Astrocyte of the cerebellum (primary cell): ENCODE measurements around the gene MCMBP.
"Not testable (repeated sequence)": the region's sequence is repeated elsewhere in the genome, so short reads cannot be mapped to it uniquely, and the experiment has no call there.

Experiments used
- DNase-seq: peaks from one replicate; pipeline ENCODE4 v3.0.0-alpha.2; 2011; ENCODE audit warnings: low read depth
- H3K4me3 ChIP-seq: 2 replicates; pipeline ENCODE4 v1.5.1; 2011; ENCODE audit warnings: mild to moderate bottlenecking, low read depth, low read length, moderate library complexity
- in situ Hi-C: cut with HindIII; loops from 2 replicates; pipeline ENCODE4 v1.10.0; 2017; ENCODE audit warnings: low sequenced_read_pairs
- TF ChIP-seq, protein P1 (sequence below): IDR thresholded peaks from 2 replicates; pipeline ENCODE4 v1.5.1; 2012; ENCODE audit warnings: low read length, low read depth, moderate library complexity, mild to moderate bottlenecking; ENCODE audit errors: missing control alignments

The MCMBP gene, protein sequence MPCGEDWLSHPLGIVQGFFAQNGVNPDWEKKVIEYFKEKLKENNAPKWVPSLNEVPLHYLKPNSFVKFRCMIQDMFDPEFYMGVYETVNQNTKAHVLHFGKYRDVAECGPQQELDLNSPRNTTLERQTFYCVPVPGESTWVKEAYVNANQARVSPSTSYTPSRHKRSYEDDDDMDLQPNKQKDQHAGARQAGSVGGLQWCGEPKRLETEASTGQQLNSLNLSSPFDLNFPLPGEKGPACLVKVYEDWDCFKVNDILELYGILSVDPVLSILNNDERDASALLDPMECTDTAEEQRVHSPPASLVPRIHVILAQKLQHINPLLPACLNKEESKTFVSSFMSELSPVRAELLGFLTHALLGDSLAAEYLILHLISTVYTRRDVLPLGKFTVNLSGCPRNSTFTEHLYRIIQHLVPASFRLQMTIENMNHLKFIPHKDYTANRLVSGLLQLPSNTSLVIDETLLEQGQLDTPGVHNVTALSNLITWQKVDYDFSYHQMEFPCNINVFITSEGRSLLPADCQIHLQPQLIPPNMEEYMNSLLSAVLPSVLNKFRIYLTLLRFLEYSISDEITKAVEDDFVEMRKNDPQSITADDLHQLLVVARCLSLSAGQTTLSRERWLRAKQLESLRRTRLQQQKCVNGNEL

DNA sequence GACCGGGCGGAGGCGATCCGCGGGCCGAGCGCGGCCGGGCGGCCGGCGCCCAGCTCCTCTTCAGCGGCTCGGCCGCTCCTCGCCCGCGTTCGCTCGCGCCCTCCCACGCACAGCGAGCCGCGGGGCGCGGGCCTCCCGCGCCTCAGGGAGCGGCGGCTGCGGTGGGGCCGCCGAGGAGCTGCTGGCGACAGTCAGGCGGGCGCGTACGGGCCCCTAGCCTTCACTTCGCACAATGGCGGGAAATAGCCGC, at the start of gene MCMBP:
Gene MCMBP, minus strand, starts transcription at position 234 of the 250 bp plus-strand sequence. CDS start 259 bp downstream, outside the sequence.
- TF ChIP-seq, protein P1, sequence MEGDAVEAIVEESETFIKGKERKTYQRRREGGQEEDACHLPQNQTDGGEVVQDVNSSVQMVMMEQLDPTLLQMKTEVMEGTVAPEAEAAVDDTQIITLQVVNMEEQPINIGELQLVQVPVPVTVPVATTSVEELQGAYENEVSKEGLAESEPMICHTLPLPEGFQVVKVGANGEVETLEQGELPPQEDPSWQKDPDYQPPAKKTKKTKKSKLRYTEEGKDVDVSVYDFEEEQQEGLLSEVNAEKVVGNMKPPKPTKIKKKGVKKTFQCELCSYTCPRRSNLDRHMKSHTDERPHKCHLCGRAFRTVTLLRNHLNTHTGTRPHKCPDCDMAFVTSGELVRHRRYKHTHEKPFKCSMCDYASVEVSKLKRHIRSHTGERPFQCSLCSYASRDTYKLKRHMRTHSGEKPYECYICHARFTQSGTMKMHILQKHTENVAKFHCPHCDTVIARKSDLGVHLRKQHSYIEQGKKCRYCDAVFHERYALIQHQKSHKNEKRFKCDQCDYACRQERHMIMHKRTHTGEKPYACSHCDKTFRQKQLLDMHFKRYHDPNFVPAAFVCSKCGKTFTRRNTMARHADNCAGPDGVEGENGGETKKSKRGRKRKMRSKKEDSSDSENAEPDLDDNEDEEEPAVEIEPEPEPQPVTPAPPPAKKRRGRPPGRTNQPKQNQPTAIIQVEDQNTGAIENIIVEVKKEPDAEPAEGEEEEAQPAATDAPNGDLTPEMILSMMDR, result no peak
- in situ Hi-C loops, result no loop called here
- DNase-seq, result no peak
- peak within 1 kb of the TSS; percentile 60 for H3K4me3 ChIP-seq

DNA sequence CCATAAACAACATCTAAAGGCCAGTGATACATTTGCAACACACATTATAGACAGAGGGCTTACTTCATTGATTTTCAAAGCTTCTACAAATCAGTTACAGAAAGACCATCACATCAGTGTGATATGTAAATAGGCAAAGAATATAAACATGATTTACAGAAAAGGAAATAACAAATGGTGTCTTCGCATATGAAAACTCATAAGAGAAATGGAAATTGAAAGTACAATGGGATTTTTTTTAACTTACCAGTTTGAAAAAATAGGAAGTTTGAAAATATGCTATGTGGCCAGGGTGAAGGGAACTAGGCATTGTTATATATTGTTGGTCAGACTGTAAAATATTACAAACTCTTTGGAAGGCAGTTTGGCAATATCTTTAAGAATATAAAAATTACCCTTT, 47.2 kb upstream of the MCMBP start:
- DNase-seq, result no peak
- in situ Hi-C loops, result no loop called here
- no peak overlapping the region for H3K4me3 ChIP-seq
- TF ChIP-seq, protein P1, result no peak

DNA sequence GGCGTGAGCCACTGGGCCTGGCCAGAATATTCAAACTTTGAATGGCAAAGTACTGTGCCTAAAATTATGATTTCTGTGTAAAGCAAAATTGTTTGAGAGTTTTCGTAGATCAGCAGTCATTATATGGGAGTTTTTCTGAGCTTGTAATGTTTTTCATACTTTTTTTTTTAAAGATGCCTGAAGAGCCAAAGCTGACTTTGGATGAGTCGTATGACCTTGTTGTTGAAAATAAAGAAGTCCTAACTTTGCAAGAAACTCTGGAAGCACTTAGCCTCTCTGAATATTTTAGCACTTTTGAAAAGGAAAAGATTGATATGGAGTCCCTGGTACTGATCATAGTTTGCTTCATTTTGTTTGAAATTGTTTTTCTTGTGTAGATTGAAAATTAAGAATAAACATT, 46.6 kb upstream of the MCMBP start:
- in situ Hi-C loops, result no loop called here
- no peak overlapping the region for H3K4me3 ChIP-seq
- TF ChIP-seq, protein P1, result no peak
- no peak for DNase-seq

DNA sequence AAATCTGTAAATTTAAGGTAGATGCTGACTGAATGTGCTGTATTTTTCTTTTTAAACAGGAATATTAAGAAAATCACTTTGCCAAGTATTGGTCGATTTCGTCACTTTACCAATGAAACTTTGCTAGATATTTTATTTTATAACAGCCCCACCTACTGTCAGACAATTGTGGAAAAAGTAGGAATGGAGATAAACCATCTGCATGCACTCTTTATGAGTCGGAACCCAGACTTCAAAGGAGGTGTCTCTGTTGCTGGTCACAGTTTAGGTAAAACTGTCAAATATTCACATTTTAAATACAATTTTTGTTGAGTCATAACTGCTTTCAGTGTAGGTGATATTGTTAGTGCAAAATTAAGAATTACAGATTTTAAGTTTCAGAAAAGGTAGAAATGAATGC, 45.1 kb upstream of the MCMBP start:
- DNase-seq, result no peak
- no peak overlapping the region for H3K4me3 ChIP-seq
- in situ Hi-C loops, result no loop called here
- TF ChIP-seq, protein P1, result peak; percentile 13

DNA sequence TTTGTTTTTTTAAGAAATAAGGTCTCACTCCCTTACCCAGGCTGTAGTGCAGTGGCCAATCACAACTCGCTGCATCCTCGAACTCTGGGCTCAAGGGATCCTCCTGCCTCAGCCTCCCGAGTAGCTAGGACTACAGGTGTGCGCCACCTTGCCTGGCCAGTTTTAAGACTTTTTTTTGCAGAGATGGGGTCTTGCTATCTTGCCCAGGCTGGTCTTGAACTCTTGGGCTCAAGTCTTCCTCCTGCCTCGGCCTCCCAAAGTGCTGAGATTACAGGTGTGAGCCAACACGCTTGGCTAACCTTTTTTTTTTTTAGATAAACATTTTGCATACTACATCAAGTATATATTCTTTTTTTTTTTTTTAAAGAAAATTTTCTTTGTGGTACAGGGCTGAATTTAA, 38.0 kb upstream of the MCMBP start:
- no peak overlapping the region for H3K4me3 ChIP-seq
- in situ Hi-C loops, result no loop called here
- DNase-seq, result no peak
- TF ChIP-seq, protein P1, result no peak

DNA sequence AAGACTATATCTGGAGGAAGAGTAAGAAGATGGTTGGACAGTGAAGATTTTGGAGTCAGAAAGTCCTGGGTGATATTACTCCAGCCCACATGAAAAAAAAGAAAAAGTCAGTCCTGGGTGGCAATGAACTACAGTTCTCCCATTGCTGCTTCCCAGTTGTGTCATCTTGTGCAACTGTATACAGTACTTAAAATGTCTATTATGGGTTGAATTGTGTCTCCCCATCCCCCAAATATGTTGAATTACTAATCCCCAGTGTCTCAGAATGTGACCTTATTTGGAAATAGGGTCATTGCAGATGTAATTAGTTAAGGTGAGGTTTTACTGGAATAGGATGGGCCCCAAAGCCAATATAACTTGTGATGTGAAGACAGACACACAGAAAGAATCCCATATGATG, 35.5 kb upstream of the MCMBP start:
- DNase-seq, result no peak
- in situ Hi-C loops, result no loop called here

DNA sequence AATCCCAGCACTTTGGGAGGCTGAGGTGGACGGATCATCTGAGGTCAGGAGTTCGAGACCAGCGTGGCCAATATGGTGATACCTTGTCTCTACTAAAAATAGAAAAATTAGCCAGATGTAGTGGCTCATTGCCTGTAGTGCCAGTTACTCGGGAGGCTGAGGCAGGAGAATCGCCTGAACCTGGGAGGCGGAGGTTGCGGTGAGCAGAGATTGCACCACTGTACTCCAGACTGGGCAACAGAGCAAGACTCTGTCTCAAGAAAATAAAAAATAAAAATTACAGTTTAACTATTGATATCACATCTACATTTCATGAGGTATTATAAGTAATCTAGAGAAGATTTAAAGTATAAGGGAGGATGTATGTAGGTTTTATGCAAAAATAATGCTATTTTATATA, 35.1 kb upstream of the MCMBP start:
- DNase-seq, H3K4me3 ChIP-seq, in situ Hi-C loops: not testable (repeated sequence)

More for the DNA sequence above, 35.5 kb upstream of the MCMBP start:
- H3K4me3 ChIP-seq, result no peak overlapping the region
- TF ChIP-seq, protein P1, result no peak
